Measurements from ENCODE around the gene TMCO6. TPM values are rescaled to one million over a fixed set of nuclear protein-coding genes. Genes with fewer than 3 reads are reported as not detected.
"Not testable (repeated sequence)": the region's sequence is repeated elsewhere in the genome, so short reads cannot be mapped to it uniquely, and the experiment has no call there.

TMCO6 gene
- total RNA-seq, 1 donor from 2014 or later: 35.6 TPM

- Histone ChIP-seq H3K27me3 (ENCODE audit: control insufficient read depth, insufficient read depth, low read length) (no peaks in the 10 kb centered on the region), H3K36me3 (ENCODE audit: control insufficient read depth, insufficient read depth, low read length) (no peaks in the 10 kb centered on the region), H3K4me3 (ENCODE audit: low read depth, low read length) (no peak overlapping the region)
- no peak for DNase-seq (ENCODE audit: low read depth)
- no peak for TF ChIP-seq CTCF (IDR thresholded peaks at IDR 0.05; ENCODE audit: insufficient read depth, low read length, poor library complexity, severe bottlenecking)
Measured at GRCh38 chr5:140605879-140606278, 33.4 kb upstream of the TMCO6 start.

- H3K27me3 ChIP-seq (ENCODE audit: control insufficient read depth, insufficient read depth, low read length): no peaks in the 10 kb centered on the region
- H3K36me3 ChIP-seq (ENCODE audit: control insufficient read depth, insufficient read depth, low read length): no peaks in the 10 kb centered on the region
- DNase-seq (ENCODE audit: low read depth): no peak
- H3K4me3 ChIP-seq (ENCODE audit: low read depth, low read length): no peak overlapping the region
- no peak for TF ChIP-seq CTCF (IDR thresholded peaks at IDR 0.05; ENCODE audit: insufficient read depth, low read length, poor library complexity, severe bottlenecking)
Measured at GRCh38 chr5:140607031-140607430, 32.2 kb upstream of the TMCO6 start.

- TF ChIP-seq CTCF (IDR thresholded peaks at IDR 0.05; ENCODE audit: insufficient read depth, low read length, poor library complexity, severe bottlenecking): no peak
- Histone ChIP-seq H3K4me3 (ENCODE audit: low read depth, low read length) (no peak overlapping the region), H3K27me3 (ENCODE audit: control insufficient read depth, insufficient read depth, low read length) (no peaks in the 10 kb centered on the region), H3K36me3 (ENCODE audit: control insufficient read depth, insufficient read depth, low read length) (no peaks in the 10 kb centered on the region)
- DNase-seq (ENCODE audit: low read depth): no peak
Measured at GRCh38 chr5:140608722-140609121, 30.5 kb upstream of the TMCO6 start.

GRCh38 chr5:140609126-140609525, 30.1 kb upstream of the TMCO6 start:
- Histone ChIP-seq H3K36me3 (ENCODE audit: control insufficient read depth, insufficient read depth, low read length) (no peaks in the 10 kb centered on the region), H3K4me3 (ENCODE audit: low read depth, low read length) (no peak overlapping the region), H3K27me3 (ENCODE audit: control insufficient read depth, insufficient read depth, low read length) (no peaks in the 10 kb centered on the region)
- TF ChIP-seq CTCF (IDR thresholded peaks at IDR 0.05; ENCODE audit: insufficient read depth, low read length, poor library complexity, severe bottlenecking): no peak
- DNase-seq (ENCODE audit: low read depth): no peak

- Histone ChIP-seq H3K27me3 (ENCODE audit: control insufficient read depth, insufficient read depth, low read length) (no peaks in the 10 kb centered on the region), H3K4me3 (ENCODE audit: low read depth, low read length) (no peak overlapping the region), H3K36me3 (ENCODE audit: control insufficient read depth, insufficient read depth, low read length) (no peaks in the 10 kb centered on the region)
- DNase-seq (ENCODE audit: low read depth): no peak
- no peak for TF ChIP-seq CTCF (IDR thresholded peaks at IDR 0.05; ENCODE audit: insufficient read depth, low read length, poor library complexity, severe bottlenecking)
Measured at GRCh38 chr5:140611020-140611521, 28.2 kb upstream of the TMCO6 start.

- Histone ChIP-seq H3K27me3 (ENCODE audit: control insufficient read depth, insufficient read depth, low read length) (peaks cover 2% of the 10 kb centered on the region), H3K36me3 (ENCODE audit: control insufficient read depth, insufficient read depth, low read length) (no peaks in the 10 kb centered on the region), H3K4me3 (ENCODE audit: low read depth, low read length) (no peak overlapping the region)
- TF ChIP-seq CTCF (IDR thresholded peaks at IDR 0.05; ENCODE audit: insufficient read depth, low read length, poor library complexity, severe bottlenecking): no peak
- DNase-seq (ENCODE audit: low read depth): no peak
Measured at GRCh38 chr5:140622301-140622700, 16.9 kb upstream of the TMCO6 start.

GRCh38 chr5:140623061-140623460, 16.2 kb upstream of the TMCO6 start:
- not testable (repeated sequence) for H3K27me3 ChIP-seq (ENCODE audit: control insufficient read depth, insufficient read depth, low read length)

GRCh38 chr5:140624886-140625285, 14.4 kb upstream of the TMCO6 start:
- not testable (repeated sequence) for H3K27me3 ChIP-seq (ENCODE audit: control insufficient read depth, insufficient read depth, low read length); H3K4me3 ChIP-seq (ENCODE audit: low read depth, low read length); DNase-seq (ENCODE audit: low read depth); H3K36me3 ChIP-seq (ENCODE audit: control insufficient read depth, insufficient read depth, low read length)

More at GRCh38 chr5:140623061-140623460, 16.2 kb upstream of the TMCO6 start:
- not testable (repeated sequence) for H3K4me3 ChIP-seq (ENCODE audit: low read depth, low read length); DNase-seq (ENCODE audit: low read depth); H3K36me3 ChIP-seq (ENCODE audit: control insufficient read depth, insufficient read depth, low read length)

Measured in kidney epithelial cell (primary cell).